HepG2 (cell line): ENCODE measurements around the gene CMIP. TPM values are rescaled to one million over a fixed set of nuclear protein-coding genes. Genes with fewer than 3 reads are reported as not detected.

ENCODE experiments used
- DR1 ChIP-seq: sonication (generic); formaldehyde crosslinking; IDR thresholded peaks from 2 replicates; pipeline ENCODE4 v1.8.0; 2021; ENCODE audit warnings: mild to moderate bottlenecking, missing genetic modification reagents, inconsistent platforms
- NAIF1 ChIP-seq: sonication (generic); formaldehyde crosslinking; IDR thresholded peaks from 2 replicates; pipeline ENCODE4 v1.5.0; 2020; ENCODE audit warnings: mild to moderate bottlenecking, missing genetic modification reagents, borderline replicate concordance
- NONO ChIP-seq, 2 experiments: fragments of 450-650 bp in 1 of 2; sonication (generic) in 1 of 2; formaldehyde crosslinking in 1 of 2; IDR thresholded peaks in 1 of 2; conservative IDR thresholded peaks in 1 of 2; 2 replicates each; pipeline versions ENCODE4 v1.6.1 to v1.8.0; 2017 to 2022; ENCODE audit warnings: mild to moderate bottlenecking in 1 of 2, missing genetic modification reagents in 1 of 2, moderate library complexity in 1 of 2
- PHF21A ChIP-seq: sonication (generic); formaldehyde crosslinking; IDR thresholded peaks from 2 replicates; pipeline ENCODE4 v1.5.0; 2020; ENCODE audit warnings: mild to moderate bottlenecking, missing genetic modification reagents
- ZBTB8A ChIP-seq: sonication (generic); formaldehyde crosslinking; IDR thresholded peaks from 2 replicates; pipeline ENCODE4 v1.4.0; 2020; ENCODE audit warnings: mild to moderate bottlenecking, low read depth, missing genetic modification reagents, borderline replicate concordance
- ZMYM2 ChIP-seq: sonication (generic); formaldehyde crosslinking; IDR thresholded peaks from 2 replicates; pipeline ENCODE4 v1.8.0; 2022; ENCODE audit warnings: mild to moderate bottlenecking, missing genetic modification reagents
- ZNF354B ChIP-seq: sonication (generic); formaldehyde crosslinking; IDR thresholded peaks from 2 replicates; pipeline ENCODE4 v1.8.0; 2022; ENCODE audit warnings: mild to moderate bottlenecking, missing genetic modification reagents
- ZNF660 ChIP-seq: sonication (generic); formaldehyde crosslinking; IDR thresholded peaks from 2 replicates; pipeline ENCODE4 v1.5.1; 2020; ENCODE audit warnings: mild to moderate bottlenecking, low read depth, missing genetic modification reagents, borderline replicate concordance
- polyA plus RNA-seq, 8 experiments: library from polyadenylated mRNA; depleted of rRNA in 3 of 8; stranded (reverse) in 7 of 8; unstranded in 1 of 8; fragments of >200 nt; fragmentation: Illumina TruSeq in 4 of 8; extraction: Trizol in 4 of 8; gene quantifications; 2 replicates each; pipeline versions ENCODE4 v1.2.1 to v1.2.3, GENCODE V29; 2011 to 2016; ENCODE audit warnings: low read depth in 4 of 8, missing spikeins in 1 of 8, mixed read lengths in 1 of 8; ENCODE audit not compliant: insufficient read depth in 1 of 8
- total RNA-seq, 5 experiments: library from RNA; depleted of rRNA; stranded (reverse); fragments of >200 nt; fragmentation: Illumina TruSeq; extraction: Trizol; gene quantifications; 2 replicates each; pipeline ENCODE4 v1.2.3, GENCODE V29; 2016; ENCODE audit warnings: low read depth in 1 of 5
- TF ChIP-seq, protein P1 (sequence below): sonication (generic); formaldehyde crosslinking; IDR thresholded peaks from 2 replicates; pipeline ENCODE4 v1.4.0; 2020; ENCODE audit warnings: mild to moderate bottlenecking, missing genetic modification reagents
- TF ChIP-seq, protein P2 (sequence below): sonication (generic); formaldehyde crosslinking; IDR thresholded peaks from 2 replicates; pipeline ENCODE4 v1.9.0; 2022; ENCODE audit warnings: missing genetic modification reagents, mild to moderate bottlenecking, borderline replicate concordance
- TF ChIP-seq, protein P3 (sequence below): sonication (generic); formaldehyde crosslinking; IDR thresholded peaks from 2 replicates; pipeline ENCODE4 v1.9.0; 2021; ENCODE audit warnings: missing genetic modification reagents, borderline replicate concordance
- TF ChIP-seq, protein P4 (sequence below): sonication (generic); formaldehyde crosslinking; IDR thresholded peaks from 2 replicates; pipeline ENCODE4 v1.5.0; 2020; ENCODE audit warnings: mild to moderate bottlenecking, missing genetic modification reagents, borderline replicate concordance

Gene CMIP
- total and polyA plus RNA-seq, 2 of the 13 experiments (the other 11 are each of a cell fraction or from before 2014, with no cell fraction given) = 10.9 to 18.1 TPM

DNA sequence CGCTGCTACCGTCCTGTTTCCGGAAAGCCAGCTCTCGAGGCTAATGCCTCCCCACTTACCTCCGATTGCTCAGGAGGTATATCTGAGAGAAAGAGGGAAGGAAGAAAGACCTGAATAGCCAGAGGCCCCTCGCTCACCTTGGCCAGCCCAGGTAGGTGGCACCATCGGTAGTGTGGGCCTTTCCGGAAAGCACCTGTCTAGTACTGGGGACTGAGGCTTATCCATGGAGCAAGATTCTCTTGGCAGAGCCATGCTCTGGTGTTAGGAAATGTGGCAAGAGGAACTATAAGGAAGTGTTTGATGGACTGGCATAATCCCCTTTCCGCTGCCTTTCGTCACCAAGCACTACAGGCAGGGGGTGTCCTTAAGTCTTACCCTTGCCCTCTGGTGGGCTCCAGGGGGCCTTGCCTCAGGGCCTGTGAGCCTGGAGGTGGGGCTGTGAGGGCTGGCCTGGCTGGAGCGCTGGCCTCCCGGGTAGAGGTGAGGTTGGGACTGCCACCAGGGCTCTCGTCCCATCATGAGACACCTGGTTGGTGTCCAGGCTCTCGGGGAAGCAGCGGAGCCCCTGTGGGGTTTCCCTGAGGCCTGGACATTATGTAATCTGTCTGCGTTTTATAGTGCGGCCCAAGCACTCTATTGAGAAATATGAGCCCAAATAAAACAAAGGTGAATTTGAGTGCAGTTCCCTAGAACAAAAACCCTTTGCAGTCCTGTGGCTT lies 2.9 kb downstream of the CMIP start (continued):
- TF ChIP-seq, protein P1, sequence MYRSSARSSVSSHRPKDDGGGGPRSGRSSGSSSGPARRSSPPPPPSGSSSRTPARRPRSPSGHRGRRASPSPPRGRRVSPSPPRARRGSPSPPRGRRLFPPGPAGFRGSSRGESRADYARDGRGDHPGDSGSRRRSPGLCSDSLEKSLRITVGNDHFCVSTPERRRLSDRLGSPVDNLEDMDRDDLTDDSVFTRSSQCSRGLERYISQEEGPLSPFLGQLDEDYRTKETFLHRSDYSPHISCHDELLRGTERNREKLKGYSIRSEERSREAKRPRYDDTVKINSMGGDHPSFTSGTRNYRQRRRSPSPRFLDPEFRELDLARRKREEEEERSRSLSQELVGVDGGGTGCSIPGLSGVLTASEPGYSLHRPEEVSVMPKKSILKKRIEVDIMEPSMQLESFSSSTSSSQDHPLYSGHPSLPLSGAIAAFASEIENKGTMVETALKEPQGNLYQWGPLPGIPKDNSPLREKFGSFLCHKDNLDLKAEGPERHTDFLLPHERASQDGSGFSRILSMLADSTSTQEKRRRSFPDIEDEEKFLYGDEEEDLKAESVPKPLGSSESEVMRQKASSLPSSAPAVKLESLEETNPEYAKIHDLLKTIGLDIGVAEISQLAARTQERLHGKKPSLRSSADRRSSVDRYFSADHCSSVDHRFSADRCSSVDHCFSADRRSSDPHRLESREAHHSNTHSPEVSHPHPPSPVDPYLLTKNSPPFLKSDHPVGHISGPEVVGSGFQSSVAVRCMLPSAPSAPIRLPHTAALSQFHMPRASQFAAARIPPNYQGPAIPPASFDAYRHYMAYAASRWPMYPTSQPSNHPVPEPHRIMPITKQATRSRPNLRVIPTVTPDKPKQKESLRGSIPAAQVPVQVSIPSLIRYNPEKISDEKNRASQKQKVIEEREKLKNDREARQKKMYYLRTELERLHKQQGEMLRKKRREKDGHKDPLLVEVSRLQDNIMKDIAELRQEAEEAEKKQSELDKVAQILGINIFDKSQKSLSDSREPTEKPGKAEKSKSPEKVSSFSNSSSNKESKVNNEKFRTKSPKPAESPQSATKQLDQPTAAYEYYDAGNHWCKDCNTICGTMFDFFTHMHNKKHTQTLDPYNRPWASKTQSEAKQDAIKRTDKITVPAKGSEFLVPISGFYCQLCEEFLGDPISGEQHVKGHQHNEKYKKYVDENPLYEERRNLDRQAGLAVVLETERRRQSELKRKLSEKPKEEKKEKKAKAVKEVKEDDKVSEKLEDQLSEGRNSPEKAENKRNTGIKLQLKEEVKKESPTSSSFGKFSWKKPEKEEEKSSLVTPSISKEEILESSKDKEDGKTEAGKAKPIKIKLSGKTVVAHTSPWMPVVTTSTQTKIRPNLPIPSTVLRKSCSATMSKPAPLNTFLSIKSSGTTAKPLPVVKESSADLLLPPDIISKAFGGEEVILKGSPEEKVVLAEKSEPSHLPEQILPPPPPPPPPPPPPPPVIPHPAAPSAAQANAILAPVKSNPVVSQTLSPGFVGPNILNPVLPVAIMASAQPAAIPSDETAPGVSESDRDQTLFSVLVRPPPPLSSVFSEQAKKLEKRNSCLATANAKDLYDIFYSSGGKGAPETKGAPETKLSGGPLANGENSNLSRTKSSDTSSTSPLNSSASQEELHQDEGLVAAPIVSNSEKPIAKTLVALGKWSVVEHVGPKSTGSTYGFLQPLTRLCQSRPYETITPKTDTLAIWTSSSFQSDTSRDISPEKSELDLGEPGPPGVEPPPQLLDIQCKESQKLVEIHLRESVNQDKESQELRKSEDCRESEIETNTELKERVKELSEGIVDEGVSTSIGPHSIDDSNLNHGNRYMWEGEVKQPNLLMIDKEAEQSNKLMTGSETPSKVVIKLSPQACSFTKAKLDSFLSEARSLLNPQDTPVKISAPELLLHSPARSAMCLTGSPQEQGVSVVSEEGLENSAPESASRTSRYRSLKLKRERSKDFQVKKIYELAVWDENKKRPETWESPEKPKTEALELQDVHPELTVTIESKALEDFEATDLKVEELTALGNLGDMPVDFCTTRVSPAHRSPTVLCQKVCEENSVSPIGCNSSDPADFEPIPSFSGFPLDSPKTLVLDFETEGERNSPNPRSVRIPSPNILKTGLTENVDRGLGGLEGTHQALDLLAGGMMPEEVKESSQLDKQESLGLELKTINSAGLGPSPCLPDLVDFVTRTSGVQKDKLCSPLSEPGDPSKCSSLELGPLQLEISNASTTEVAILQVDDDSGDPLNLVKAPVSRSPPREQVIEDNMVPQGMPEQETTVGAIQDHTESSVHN (CRISPR knock-in tag) = no peak
- TF ChIP-seq, protein P2, sequence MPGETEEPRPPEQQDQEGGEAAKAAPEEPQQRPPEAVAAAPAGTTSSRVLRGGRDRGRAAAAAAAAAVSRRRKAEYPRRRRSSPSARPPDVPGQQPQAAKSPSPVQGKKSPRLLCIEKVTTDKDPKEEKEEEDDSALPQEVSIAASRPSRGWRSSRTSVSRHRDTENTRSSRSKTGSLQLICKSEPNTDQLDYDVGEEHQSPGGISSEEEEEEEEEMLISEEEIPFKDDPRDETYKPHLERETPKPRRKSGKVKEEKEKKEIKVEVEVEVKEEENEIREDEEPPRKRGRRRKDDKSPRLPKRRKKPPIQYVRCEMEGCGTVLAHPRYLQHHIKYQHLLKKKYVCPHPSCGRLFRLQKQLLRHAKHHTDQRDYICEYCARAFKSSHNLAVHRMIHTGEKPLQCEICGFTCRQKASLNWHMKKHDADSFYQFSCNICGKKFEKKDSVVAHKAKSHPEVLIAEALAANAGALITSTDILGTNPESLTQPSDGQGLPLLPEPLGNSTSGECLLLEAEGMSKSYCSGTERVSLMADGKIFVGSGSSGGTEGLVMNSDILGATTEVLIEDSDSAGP = no peak
- no peak for TF ChIP-seq ZNF354B (CRISPR knock-in tag)
- no peak for TF ChIP-seq ZBTB8A
- TF ChIP-seq, protein P3, sequence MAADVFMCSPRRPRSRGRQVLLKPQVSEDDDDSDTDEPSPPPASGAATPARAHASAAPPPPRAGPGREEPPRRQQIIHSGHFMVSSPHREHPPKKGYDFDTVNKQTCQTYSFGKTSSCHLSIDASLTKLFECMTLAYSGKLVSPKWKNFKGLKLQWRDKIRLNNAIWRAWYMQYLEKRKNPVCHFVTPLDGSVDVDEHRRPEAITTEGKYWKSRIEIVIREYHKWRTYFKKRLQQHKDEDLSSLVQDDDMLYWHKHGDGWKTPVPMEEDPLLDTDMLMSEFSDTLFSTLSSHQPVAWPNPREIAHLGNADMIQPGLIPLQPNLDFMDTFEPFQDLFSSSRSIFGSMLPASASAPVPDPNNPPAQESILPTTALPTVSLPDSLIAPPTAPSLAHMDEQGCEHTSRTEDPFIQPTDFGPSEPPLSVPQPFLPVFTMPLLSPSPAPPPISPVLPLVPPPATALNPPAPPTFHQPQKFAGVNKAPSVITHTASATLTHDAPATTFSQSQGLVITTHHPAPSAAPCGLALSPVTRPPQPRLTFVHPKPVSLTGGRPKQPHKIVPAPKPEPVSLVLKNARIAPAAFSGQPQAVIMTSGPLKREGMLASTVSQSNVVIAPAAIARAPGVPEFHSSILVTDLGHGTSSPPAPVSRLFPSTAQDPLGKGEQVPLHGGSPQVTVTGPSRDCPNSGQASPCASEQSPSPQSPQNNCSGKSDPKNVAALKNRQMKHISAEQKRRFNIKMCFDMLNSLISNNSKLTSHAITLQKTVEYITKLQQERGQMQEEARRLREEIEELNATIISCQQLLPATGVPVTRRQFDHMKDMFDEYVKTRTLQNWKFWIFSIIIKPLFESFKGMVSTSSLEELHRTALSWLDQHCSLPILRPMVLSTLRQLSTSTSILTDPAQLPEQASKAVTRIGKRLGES (CRISPR knock-in tag) = no peak
- TF ChIP-seq DR1 = no peak
- no peak for TF ChIP-seq ZNF660 (CRISPR knock-in tag)
- TF ChIP-seq, protein P4, sequence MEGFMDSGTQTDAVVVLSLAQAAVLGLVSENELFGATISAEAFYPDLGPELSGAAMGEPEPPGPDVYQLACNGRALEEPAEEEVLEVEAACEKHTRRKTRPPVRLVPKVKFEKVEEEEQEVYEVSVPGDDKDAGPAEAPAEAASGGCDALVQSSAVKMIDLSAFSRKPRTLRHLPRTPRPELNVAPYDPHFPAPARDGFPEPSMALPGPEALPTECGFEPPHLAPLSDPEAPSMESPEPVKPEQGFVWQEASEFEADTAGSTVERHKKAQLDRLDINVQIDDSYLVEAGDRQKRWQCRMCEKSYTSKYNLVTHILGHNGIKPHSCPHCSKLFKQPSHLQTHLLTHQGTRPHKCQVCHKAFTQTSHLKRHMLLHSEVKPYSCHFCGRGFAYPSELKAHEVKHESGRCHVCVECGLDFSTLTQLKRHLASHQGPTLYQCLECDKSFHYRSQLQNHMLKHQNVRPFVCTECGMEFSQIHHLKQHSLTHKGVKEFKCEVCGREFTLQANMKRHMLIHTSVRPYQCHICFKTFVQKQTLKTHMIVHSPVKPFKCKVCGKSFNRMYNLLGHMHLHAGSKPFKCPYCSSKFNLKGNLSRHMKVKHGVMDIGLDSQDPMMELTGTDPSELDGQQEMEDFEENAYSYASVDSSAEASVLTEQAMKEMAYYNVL (CRISPR knock-in tag) = 0 out of 2 replicates have a peak, but pooled peaks have one; percentile 37
- no peak for TF ChIP-seq PHF21A
- TF ChIP-seq NAIF1 (CRISPR knock-in tag) = no peak
- TF ChIP-seq NONO (IDR thresholded peaks at IDR 0.05) = no peak
- TF ChIP-seq NONO (CRISPR knock-in tag; conservative IDR thresholded peaks at IDR 0.05) = no peak
- TF ChIP-seq ZMYM2 = no peak
